HG02759 (cell line): ENCODE data around the gene ALDOC.

ENCODE experiments used
- ATAC-seq: cut with Tn5 transposase; IDR thresholded peaks from one replicate; pipeline ENCODE4 v1.9.1; 2021; ENCODE audit warnings: mild to moderate bottlenecking, moderate library complexity; ENCODE audit not compliant: unreplicated experiment

Gene ALDOC

GRCh38 chr17:28553000-28553505 lies 23.6 kb downstream of the ALDOC start:
- no peak for ATAC-seq

DNA sequence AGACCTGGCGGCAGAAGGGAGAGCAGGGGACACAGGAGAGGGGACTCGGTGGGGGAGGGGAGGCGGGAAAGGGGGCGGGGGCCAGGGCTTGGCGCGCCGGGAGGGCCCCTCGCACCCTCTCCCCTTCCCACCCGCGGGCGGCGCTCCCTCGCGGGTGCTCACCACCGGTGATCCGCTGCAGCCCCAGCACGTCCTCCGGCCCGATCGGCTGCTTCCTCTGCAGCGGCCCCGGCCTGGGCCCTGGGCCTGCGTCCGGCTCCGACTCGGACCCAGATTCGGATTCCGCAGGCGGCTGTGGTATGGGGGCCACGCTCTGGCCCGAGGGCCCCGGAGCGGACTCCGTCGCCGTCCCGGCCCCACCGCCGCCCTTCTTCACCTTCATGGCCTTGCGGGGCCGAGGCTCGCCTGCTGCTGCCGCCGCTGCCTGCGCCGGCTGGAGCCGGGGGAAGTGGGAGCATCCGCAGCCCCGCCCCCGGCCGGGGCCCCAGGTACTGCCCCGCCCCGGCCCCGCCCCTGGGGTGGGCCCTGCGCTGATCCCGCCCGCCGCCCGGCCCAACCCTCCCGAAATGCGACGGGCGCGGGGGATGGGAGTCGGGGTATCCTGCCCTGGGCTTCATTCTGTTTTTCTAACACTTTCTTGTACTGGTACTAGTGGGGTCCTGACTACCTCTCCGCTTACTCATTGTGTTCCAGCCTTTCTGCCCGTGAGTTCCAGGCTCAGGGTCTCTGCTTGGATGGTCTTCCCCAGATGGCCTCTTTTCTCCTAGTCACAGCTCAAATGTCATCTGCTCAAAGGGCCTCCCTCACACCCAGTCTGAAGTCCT lies 24.3 kb downstream of the ALDOC start, which contains the start of gene UNC119:
Gene UNC119 (minus strand): TSS at position 449 of the 824 bp plus-strand sequence. CDS start 67 bp downstream, at position 382.
- peak; percentile 72 for ATAC-seq

DNA sequence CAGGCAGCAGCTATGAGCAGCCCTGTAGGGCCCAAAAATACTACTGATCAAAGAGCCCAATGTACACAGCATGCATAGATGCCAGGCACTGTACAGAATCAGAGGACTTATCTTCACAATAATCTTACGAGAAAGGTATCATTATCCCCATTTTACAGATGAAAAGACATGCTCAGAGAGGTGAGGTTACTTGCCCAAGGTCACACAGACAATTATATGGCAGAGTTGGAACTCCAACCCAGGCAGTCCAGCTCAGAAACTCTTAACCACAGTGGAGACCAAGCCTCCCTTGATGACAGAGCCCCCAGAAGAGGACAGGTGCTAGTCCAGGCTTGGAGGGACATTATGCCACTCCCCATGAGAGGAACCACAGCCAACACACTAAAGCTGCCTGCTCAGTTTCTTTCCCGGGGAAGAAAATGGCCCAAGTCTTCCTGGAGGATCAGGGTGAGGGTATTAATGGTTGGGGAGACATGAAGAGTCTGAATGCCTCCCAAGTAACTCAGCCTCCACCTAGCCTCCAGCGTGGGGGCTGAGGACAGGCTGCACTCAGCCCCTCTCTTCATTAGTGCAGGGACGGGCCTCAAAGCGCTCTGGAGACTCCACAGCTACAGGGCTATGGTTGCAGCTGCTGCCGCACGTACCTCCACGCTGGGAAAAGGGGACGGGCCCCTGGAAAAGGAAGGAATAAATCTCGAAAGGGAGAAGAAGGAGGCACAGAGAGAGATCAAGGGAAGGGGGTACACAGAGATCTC lies 25.1 kb downstream of the ALDOC start:
- no peak for ATAC-seq

DNA sequence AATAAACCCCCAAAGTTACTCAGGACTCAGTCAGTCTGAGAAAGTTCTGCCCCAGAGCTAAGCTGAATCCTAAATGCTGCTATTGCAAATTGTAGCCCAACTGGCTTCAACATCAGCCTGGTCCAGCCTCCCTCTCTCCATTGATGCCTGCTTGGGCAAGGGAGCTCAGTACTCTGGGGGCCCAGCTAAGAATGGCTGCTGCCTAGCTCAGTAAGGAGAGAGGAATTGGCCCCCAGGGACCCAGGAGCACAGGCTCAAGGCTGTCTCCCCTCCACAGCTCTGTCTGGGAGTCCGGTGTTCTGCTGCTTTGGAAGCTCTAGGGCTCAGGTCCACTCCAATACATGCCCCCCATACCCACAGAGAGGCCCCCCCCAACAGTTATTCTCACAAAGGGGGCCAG lies 25.8 kb downstream of the ALDOC start:
- no peak for ATAC-seq

DNA sequence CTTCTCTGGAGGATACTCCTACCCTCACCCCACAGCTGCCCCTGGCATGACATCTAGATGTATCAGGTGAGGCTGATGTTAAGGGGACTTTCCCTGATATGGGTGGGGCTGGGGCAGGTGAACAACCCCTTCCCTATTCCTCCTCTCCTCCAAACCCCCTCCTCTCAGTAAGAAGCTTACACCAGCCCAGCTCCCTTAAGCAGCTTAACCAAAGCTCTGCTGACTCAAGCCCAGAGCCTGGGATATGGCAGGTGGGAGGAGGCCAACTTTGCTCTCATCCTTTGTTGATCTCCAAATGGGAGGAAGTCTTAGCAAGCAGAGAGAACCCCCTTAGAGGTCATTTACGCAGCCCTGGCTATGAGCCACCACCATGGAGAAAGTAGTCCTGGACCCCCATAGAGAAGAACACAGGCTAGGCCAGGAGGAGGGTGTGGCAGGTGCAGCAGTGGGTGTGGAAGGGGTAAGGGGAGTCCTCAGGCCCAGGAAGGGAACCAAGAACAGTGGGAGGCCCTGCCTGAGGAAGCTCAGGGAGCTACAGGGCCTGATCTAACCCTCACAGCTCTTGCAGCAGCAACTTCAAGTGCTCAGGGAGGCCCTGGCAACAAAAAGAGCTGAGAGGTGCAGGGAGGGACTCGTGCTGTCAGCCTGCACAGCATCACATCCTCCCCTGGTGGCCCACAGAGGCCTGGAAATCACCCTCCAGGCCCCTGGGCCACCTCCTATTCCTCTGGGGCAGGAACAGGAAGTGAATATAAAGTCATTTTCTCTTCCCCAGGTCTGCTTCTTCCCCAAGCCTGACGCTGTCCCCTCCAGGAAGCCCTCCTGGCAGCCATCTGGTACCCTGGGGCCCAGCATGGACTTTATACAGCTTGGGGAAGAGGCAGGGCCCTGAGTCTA lies 27.2 kb downstream of the ALDOC start:
- ATAC-seq = peak; percentile 46

DNA sequence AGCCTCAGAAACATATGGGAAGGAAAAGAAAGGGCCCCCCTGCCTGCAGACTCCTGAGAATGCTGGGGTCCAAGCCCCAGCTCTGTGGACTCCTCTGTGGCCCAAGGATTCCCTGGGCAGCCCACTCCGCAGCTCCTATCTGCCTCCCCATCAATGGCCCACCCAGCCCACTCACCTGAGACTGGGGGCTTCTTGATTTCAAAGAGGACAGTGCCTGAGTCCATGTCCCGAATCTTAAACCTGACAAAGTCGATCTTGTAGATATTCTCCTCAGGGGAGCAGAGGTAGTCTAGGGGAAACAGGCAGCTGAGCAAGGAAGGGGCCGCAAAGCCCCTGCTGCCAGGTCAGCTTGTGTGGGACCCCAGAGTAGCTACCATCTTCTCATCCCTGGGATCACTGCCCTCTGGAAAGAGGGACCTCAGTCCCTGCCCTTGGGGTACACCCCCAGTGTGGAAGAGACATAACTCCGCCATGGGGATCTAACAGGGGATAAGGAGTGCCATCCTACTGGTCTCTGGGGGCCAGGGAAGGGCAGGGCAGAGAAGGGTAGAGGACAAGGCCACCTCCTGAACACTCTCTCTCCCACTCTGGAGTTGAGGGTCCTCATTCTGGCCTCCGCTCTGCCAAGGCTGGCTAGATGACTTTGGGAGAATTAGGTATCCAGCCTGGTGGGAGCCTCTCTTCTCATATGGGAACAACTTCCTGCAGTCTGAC lies 28.1 kb downstream of the ALDOC start:
- ATAC-seq = no peak

- ATAC-seq = peak; percentile 36
Measured at GRCh38 chr17:28547623-28548416, 28.9 kb downstream of the ALDOC start.

DNA sequence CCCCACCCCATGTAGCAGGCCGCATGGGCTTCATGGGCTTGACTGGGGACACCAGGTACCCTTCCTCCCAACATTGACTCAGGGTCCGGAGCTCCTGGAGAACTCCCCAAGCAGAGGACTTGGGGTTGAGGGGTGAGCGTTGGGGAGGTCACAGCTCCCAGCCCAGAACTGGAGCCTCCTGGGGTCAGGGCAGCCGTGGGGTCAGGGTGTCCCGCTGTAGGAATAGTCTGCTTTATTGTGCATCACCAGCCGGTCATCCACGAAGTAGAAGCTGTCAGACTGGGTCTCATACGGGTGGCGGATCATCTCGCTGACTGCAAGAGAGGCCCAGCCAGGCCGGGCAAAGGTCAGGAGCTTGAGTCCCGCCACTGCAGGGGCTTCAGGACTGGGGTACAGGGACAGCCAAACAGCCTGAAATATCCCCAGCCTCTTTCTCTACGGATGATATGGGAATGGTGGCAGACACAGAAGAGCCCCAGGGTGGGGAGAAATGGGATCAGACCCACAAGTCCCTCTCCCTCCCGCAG lies 29.5 kb downstream of the ALDOC start:
- ATAC-seq = no peak

DNA sequence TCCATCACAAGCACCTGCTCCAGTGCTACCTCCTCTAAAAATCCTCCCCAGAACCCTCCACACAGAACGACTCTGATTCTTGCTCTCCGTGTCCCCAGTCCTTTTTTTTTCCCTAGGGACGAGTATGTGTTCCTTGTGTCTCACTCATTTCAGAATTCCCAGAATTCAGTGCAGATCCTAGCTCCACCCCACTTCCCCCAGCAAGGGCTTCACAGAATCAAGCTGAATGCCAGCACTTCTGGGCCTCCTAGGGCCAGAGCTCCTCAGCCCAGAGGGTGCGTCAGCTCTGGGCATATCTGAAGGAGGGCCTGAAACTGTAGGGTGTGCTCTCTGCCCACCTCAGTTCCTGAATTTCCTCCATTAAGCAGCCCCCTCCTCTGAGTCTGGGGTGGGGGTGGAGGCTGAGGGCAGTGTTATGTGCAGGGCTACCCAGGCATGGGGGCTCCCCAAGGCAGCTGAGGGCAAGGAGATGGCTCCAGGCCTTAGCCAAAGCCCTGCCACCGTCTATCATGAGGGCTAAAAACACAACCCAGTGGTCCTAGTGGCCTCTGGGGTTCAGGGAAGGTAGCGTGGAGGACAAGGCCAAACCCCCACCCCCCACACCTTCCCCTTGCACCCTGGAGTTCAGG lies 30.8 kb downstream of the ALDOC start:
- ATAC-seq = no peak

DNA sequence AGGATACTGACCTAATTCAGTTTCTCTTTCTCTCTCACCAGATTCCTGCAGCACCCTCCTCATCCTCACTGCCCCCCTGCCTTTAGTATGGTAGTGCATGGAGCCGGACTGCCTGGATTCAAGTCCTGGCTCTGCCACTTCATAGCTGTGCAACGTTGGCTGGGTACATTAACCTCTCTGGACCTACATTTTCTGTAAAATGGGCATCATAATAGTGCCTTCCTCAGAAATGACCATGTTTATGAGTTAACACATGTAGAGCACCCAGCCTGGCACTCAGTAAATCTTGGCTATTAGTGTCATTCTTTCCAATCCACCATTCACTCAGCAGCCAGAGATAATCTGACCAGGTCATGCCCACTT lies 31.6 kb downstream of the ALDOC start:
- ATAC-seq = no peak

DNA sequence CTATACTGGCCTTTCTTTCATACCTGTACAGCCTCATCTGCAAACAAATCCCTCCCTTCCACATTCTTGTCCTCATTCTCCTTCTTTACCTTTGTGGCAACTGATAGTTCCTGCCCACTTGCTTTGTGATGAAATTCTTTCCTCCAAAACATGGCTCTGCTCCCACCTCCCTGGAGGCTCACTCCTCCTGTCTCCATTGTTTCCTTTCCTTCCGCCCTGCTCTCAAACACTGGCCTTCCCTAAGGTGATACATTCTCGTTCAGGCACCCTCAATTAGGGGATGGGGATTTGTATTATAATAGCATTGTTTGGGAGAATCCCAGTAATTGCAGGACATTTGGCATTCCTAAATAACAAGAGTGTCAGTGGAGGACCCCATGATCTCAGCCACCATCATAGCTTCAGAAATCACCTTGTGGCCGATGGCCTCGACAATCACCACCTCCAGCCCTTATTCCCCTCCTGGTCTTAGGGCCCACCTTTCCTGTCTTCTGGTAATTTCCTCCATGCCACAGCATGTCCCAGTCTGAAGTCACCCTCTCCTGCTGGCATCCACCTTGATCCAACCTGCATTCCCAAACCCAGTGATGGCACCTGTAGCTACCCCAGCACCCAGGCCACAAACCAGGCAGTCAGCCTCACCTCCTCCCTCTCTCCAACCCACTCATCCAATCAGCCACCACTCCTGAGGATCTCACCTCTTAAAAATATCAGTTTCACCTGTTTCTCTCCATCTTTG lies 32.1 kb downstream of the ALDOC start:
- ATAC-seq = no peak

- ATAC-seq = no peak
Measured at GRCh38 chr17:28541439-28541838, 35.3 kb downstream of the ALDOC start.

DNA sequence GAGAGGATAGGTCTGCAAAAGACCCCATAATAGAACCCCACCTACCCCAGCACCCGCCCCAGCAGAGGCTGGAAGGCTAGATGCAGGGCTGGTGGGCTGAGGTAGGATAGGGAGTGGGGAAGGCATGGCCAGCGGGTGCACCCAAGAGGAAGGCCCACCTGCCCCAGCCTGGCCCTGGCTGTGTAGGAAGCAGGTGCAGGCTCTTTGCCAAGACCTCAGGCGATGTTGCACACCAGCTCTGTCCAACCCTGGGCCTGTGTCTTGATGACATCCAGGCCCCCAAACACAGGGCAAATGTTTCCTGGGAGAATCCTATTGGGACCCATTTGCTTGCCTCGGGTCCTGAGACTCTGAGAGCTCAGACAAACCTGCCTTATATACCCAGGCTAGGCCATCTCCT lies 36.5 kb downstream of the ALDOC start:
- no peak for ATAC-seq

- ATAC-seq = no peak
Measured at GRCh38 chr17:28538296-28538895, 38.3 kb downstream of the ALDOC start.

GRCh38 chr17:28537219-28537610 lies 39.5 kb downstream of the ALDOC start:
- ATAC-seq = no peak

DNA sequence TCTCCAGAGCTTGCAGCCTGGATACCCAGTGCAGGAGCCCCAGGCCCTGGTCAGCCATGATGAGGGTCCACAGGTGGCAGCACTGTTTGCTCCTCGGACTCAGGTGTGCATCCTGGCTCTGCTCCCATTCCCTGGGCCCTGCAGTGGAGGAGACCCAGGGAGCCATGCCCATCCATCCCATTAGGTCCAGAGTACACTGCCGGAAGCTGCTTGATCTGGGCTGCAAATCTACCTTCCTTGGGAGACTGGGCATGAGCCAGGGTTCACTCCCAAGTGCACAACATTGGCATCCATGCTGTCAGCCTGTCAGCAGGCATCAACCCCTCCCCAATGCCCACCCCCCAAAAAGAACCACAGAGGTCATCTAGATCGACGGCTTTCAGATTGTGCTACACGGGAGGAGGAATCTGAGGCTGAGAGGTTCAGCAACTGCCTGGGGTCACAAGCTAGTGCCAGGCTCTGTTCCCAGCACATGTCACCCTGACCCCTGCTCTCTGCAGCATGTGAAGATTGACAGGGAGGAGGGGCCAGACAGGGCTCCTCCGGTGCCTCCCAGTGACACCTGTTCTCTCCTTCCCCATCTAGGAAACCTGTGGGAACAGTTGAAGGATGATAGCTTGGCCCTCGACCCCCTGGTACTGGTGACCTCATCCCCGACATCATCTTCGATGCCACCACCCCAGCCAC lies 40.0 kb downstream of the ALDOC start:
- no peak for ATAC-seq

DNA sequence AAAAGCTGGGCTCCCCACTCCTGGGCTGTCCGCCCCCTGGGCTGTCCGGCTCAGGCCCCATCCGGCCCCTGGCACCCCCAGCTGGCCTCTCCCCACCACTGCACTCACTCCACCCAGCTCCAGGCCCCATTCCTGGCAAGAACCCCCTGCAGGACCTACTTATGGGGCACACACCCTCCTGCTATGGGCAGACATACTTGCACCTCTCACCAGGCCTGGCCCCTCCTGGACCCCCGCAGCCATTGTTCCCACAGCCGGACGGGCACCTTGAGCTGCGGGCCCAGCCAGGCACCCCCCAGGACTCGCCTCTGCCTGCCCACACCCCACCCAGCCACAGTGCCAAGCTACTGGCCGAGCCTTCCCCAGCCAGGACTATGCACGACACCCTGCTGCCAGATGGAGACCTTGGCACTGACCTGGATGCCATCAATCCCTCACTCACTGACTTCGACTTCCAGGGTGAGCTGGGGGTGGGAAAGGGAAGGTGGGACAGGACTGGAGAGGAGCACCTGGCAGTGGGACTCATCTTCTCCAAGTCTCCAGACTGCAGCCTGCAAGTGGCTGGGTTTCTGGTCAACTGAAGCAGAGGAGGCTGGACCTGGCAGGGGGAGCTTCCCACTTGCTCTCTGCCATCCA lies 41.8 kb downstream of the ALDOC start:
- ATAC-seq = no peak
